K562 (cell line): ENCODE results near the gene YTHDC2.

Experiments
- POLR2A ChIP-seq: fragments of 450-650 bp; conservative IDR thresholded peaks from 2 replicates; pipeline ENCODE4 v1.6.1; 2016
- RFX1 ChIP-seq: fragments of 450-650 bp; IDR thresholded peaks from 2 replicates; pipeline ENCODE4 v1.6.1; 2016; ENCODE audit warnings: mild to moderate bottlenecking, moderate library complexity
- RFX5 ChIP-seq: IDR thresholded peaks from 2 replicates; pipeline ENCODE4 v1.6.1; 2011; ENCODE audit warnings: low read depth, mild to moderate bottlenecking, improper control_type of control experiment, low read length
- TF ChIP-seq, protein P1 (sequence below): fragments of 450-650 bp; IDR thresholded peaks from 2 replicates; pipeline ENCODE4 v1.6.1; 2018; ENCODE audit warnings: mild to moderate bottlenecking, low read depth; ENCODE audit not compliant: partially characterized antibody
- TF ChIP-seq, protein P2 (sequence below): IDR thresholded peaks from 2 replicates; pipeline ENCODE4 v1.6.1; 2011; ENCODE audit not compliant: insufficient read length; ENCODE audit errors: extremely low read depth

DNA sequence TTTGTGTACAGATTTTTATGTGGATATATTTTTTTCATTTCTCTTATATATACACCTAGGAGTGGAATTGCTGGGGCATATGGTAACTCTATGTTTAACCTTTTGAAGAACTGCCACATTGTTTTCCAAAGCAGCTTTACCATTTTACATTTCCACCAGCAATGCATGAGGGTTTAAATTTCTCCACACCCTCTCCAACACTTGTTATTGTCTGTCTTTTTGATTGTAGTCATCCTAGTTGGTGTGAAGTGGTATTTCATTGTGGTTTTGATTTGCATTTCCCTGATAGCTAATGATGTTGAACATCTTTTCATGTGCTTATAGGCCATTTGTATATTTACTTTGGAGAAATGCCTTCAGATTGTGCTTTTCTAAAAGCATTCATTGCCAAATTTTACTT, 39.1 kb downstream of the YTHDC2 start:
- TF ChIP-seq RFX5 (no peak), RFX1 (no peak), POLR2A (no peak)
- TF ChIP-seq, protein P1, sequence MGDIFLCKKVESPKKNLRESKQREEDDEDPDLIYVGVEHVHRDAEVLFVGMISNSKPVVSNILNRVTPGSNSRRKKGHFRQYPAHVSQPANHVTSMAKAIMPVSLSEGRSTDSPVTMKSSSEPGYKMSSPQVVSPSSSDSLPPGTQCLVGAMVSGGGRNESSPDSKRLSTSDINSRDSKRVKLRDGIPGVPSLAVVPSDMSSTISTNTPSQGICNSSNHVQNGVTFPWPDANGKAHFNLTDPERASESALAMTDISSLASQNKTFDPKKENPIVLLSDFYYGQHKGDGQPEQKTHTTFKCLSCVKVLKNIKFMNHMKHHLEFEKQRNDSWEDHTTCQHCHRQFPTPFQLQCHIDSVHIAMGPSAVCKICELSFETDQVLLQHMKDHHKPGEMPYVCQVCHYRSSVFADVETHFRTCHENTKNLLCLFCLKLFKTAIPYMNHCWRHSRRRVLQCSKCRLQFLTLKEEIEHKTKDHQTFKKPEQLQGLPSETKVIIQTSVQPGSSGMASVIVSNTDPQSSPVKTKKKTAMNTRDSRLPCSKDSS, result no peak
- TF ChIP-seq, protein P2, sequence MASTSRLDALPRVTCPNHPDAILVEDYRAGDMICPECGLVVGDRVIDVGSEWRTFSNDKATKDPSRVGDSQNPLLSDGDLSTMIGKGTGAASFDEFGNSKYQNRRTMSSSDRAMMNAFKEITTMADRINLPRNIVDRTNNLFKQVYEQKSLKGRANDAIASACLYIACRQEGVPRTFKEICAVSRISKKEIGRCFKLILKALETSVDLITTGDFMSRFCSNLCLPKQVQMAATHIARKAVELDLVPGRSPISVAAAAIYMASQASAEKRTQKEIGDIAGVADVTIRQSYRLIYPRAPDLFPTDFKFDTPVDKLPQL, result no peak
